Tibial nerve (tissue), 4 donors: ENCODE data around the gene SASS6.

Experiments
- CTCF ChIP-seq, 5 experiments: fragments of 200-600 bp in 3 of 5; fragments of 450-650 bp in 2 of 5; sonication (generic) in 3 of 5; IDR thresholded peaks; one replicate each; pipeline ENCODE4 v1.5.1; 2016 to 2019; ENCODE audit warnings: antibody characterized with exemption in 5 of 5, mild to moderate bottlenecking in 3 of 5, moderate library complexity in 2 of 5
- EP300 ChIP-seq, 2 donors: sonication (generic); formaldehyde crosslinking; IDR thresholded peaks; one replicate each; pipeline ENCODE4 v1.6.1; 2017; ENCODE audit warnings: antibody characterized with exemption in 2 of 2, mild to moderate bottlenecking in 1 of 2
- POLR2A ChIP-seq, 2 donors: fragments of 450-650 bp; IDR thresholded peaks; one replicate each; pipeline ENCODE4 v1.6.1; 2017; ENCODE audit warnings: antibody characterized with exemption in 2 of 2, mild to moderate bottlenecking in 2 of 2, moderate library complexity in 2 of 2

DNA sequence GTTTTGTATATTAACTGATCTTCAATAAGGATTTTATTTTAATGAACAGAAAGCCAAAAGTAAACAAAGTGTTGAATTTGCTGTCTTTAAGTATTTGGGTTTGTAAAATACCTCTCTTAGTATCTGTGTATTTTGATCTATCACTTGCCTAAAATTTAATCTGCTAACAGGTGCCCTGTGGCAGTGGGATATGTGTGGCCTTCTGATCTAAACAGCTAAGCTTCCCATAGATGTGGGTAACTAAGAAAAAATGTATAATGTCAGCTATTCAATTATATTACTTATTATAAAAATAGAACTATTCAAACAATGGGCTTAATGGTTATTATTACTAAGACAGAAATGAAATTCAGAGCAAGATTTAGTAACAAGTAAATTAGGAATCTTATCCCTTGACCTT is 30.2 kb upstream of the SASS6 start:
- TF ChIP-seq CTCF (IDR thresholded peaks at IDR 0.05), result no peak
- no peak for TF ChIP-seq POLR2A (IDR thresholded peaks at IDR 0.05)
- TF ChIP-seq EP300 (IDR thresholded peaks at IDR 0.05), result no peak
